HepG2 (cell line): ENCODE measurements around the gene NKD2. TPM values are rescaled to one million over a fixed set of nuclear protein-coding genes. Genes with fewer than 3 reads are reported as not detected.

Source experiments
- BCLAF1 ChIP-seq: fragments of 450-650 bp; IDR thresholded peaks from 2 replicates; pipeline ENCODE4 v1.6.1; 2017; ENCODE audit warnings: mild to moderate bottlenecking
- CEBPZ ChIP-seq: IDR thresholded peaks from 2 replicates; pipeline ENCODE4 v1.6.1; 2012; ENCODE audit warnings: low read length, improper control_type of control experiment
- HMGA1 ChIP-seq: sonication (generic); formaldehyde crosslinking; conservative IDR thresholded peaks from 2 replicates; pipeline ENCODE4 v1.4.0; 2020; ENCODE audit warnings: missing genetic modification reagents
- KIAA2018 ChIP-seq: sonication (generic); formaldehyde crosslinking; IDR thresholded peaks from 2 replicates; pipeline ENCODE4 v1.5.0; 2020; ENCODE audit warnings: mild to moderate bottlenecking, missing genetic modification reagents, borderline replicate concordance
- LCORL ChIP-seq, 2 experiments: fragments of 450-650 bp in 1 of 2; sonication (generic) in 1 of 2; formaldehyde crosslinking in 1 of 2; IDR thresholded peaks; 2 replicates each; pipeline versions ENCODE4 v1.5.0 to v1.6.1; 2017 to 2020; ENCODE audit warnings: antibody characterized with exemption in 1 of 2, missing genetic modification reagents in 1 of 2
- polyA plus RNA-seq, 8 experiments: library from polyadenylated mRNA; depleted of rRNA in 3 of 8; stranded (reverse) in 7 of 8; unstranded in 1 of 8; fragments of >200 nt; fragmentation: Illumina TruSeq in 4 of 8; extraction: Trizol in 4 of 8; gene quantifications; 2 replicates each; pipeline versions ENCODE4 v1.2.1 to v1.2.3, GENCODE V29; 2011 to 2016; ENCODE audit warnings: low read depth in 4 of 8, missing spikeins in 1 of 8, mixed read lengths in 1 of 8; ENCODE audit not compliant: insufficient read depth in 1 of 8
- total RNA-seq, 5 experiments: library from RNA; depleted of rRNA; stranded (reverse); fragments of >200 nt; fragmentation: Illumina TruSeq; extraction: Trizol; gene quantifications; 2 replicates each; pipeline ENCODE4 v1.2.3, GENCODE V29; 2016; ENCODE audit warnings: low read depth in 1 of 5

Gene NKD2
- total and polyA plus RNA-seq, 2 of the 13 experiments (the other 11 are each of a cell fraction or from before 2014, with no cell fraction given) = 0.53 to 0.82 TPM

GRCh38 chr5:1086871-1087270 is 78.3 kb downstream of the NKD2 start (continued):
- TF ChIP-seq CEBPZ (no peak), KIAA2018 (CRISPR knock-in tag) (no peak), BCLAF1 (no peak), LCORL (IDR thresholded peaks at IDR 0.05) (no peak), LCORL (CRISPR knock-in tag; IDR thresholded peaks at IDR 0.05) (no peak), HMGA1 (CRISPR knock-in tag) (no peak)
